Measurements from ENCODE around the gene PSMA6. TPM values are rescaled to one million over a fixed set of nuclear protein-coding genes. Genes with fewer than 3 reads are reported as not detected.

PSMA6 gene
- total RNA-seq, 1 donor from 2014 or later = 225 TPM

DNA sequence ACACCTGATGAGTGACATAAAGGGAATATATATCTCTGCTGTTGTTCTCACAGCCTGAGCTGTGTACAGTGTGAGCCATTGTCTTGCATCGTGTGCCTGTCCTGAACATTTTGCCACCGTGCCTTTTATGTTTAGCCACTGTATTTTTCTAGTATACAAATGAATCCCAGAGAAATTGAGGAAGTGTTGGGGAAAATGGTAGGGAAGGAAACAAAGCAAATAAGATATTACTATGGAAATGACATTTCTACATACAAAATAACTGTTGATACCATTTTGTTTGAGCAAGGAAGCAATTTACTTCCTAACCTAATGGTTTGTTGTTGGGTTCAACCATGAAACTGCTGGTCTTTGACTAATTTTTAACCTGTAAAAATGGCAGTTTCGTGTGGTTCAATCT, 5.5 kb downstream of the PSMA6 start:
- no peak overlapping the region for H3K4me2 ChIP-seq (ENCODE audit: low read length)
- H3K36me3 Mint-ChIP-seq (ENCODE audit: low read depth, unreplicated experiment) = peaks cover 3% of the 10 kb centered on the region
- H3K9me3 ChIP-seq (ENCODE audit: insufficient read depth, low read depth, low read length) = no peaks in the 10 kb centered on the region
- H3K4me3 ChIP-seq (ENCODE audit: insufficient read depth, low read depth, low read length) = no peak overlapping the region
- H3K4me1 ChIP-seq (ENCODE audit: insufficient read depth, low read length) = peaks cover 11% of the 10 kb centered on the region
- H3K27me3 Mint-ChIP-seq (ENCODE audit: low read depth, unreplicated experiment) = no peaks in the 10 kb centered on the region
- no peak overlapping the region for H3K4me3 Mint-ChIP-seq (ENCODE audit: unreplicated experiment)
- FAIRE-seq (no peak), DNase-seq (ENCODE audit: low read depth) (no peak)
- peaks cover 25% of the 10 kb centered on the region for H3K4me1 Mint-ChIP-seq (ENCODE audit: low read depth, unreplicated experiment)
- H3K27ac ChIP-seq (ENCODE audit: low read depth, low read length) = no peak overlapping the region
- no peak overlapping the region for H3K27ac Mint-ChIP-seq (ENCODE audit: unreplicated experiment)
- peaks cover 82% of the 10 kb centered on the region for H4K20me1 ChIP-seq (ENCODE audit: insufficient read depth, low read length)
- H3K9ac ChIP-seq (ENCODE audit: low read length) = no peak overlapping the region
- TF ChIP-seq, protein P1, sequence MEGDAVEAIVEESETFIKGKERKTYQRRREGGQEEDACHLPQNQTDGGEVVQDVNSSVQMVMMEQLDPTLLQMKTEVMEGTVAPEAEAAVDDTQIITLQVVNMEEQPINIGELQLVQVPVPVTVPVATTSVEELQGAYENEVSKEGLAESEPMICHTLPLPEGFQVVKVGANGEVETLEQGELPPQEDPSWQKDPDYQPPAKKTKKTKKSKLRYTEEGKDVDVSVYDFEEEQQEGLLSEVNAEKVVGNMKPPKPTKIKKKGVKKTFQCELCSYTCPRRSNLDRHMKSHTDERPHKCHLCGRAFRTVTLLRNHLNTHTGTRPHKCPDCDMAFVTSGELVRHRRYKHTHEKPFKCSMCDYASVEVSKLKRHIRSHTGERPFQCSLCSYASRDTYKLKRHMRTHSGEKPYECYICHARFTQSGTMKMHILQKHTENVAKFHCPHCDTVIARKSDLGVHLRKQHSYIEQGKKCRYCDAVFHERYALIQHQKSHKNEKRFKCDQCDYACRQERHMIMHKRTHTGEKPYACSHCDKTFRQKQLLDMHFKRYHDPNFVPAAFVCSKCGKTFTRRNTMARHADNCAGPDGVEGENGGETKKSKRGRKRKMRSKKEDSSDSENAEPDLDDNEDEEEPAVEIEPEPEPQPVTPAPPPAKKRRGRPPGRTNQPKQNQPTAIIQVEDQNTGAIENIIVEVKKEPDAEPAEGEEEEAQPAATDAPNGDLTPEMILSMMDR (IDR thresholded peaks at IDR 0.05; ENCODE audit: insufficient read depth, low read depth, low read length) = no peak
- no peaks in the 10 kb centered on the region for H3K9me3 Mint-ChIP-seq (ENCODE audit: unreplicated experiment)
- H3K79me2 ChIP-seq (ENCODE audit: insufficient read depth, low read length) = peaks cover 100% of the 10 kb centered on the region
- no peak overlapping the region for H2AFZ ChIP-seq (ENCODE audit: low read depth, low read length)
- no peaks in the 10 kb centered on the region for H3K36me3 ChIP-seq (ENCODE audit: insufficient read depth, low read length)
- H3K27me3 ChIP-seq (ENCODE audit: insufficient read depth, low read length) = no peaks in the 10 kb centered on the region

DNA sequence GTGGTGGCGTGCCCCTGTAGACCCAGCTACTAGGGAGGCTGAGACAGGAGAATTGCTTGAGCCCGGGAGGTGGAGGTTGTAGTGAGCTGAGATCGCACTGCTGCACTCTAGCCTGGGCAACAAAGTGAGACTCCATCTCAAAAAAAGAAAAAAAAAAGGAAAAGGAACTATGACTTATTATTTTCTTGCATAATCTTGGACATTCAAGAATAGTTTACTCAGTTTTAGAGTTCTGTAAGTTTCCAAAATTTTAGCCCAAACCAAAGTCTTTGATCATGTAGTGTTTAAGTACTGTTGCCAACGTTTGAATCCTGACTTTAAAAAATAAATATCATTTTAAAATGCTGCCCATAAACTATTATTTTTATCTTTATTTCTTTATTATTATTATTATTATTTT, 6.2 kb downstream of the PSMA6 start:
- H3K4me1 ChIP-seq (ENCODE audit: insufficient read depth, low read length) = peaks cover 11% of the 10 kb centered on the region
- FAIRE-seq (no peak), DNase-seq (ENCODE audit: low read depth) (no peak)
- Mint-ChIP-seq H3K27me3 (ENCODE audit: low read depth, unreplicated experiment) (no peaks in the 10 kb centered on the region), H3K4me3 (ENCODE audit: unreplicated experiment) (no peak overlapping the region), H3K4me1 (ENCODE audit: low read depth, unreplicated experiment) (peaks cover 28% of the 10 kb centered on the region), H3K9me3 (ENCODE audit: unreplicated experiment) (no peaks in the 10 kb centered on the region), H3K36me3 (ENCODE audit: low read depth, unreplicated experiment) (peaks cover 3% of the 10 kb centered on the region), H3K27ac (ENCODE audit: unreplicated experiment) (no peak overlapping the region)
- H3K27me3 ChIP-seq (ENCODE audit: insufficient read depth, low read length) = no peaks in the 10 kb centered on the region
- H3K4me3 ChIP-seq (ENCODE audit: insufficient read depth, low read depth, low read length) = no peak overlapping the region
- peaks cover 84% of the 10 kb centered on the region for H4K20me1 ChIP-seq (ENCODE audit: insufficient read depth, low read length)
- no peak overlapping the region for H3K27ac ChIP-seq (ENCODE audit: low read depth, low read length)
- H3K9me3 ChIP-seq (ENCODE audit: insufficient read depth, low read depth, low read length) = no peaks in the 10 kb centered on the region
- no peaks in the 10 kb centered on the region for H3K36me3 ChIP-seq (ENCODE audit: insufficient read depth, low read length)
- H3K4me2 ChIP-seq (ENCODE audit: low read length) = no peak overlapping the region
- TF ChIP-seq EZH2 (IDR thresholded peaks at IDR 0.05; ENCODE audit: insufficient read depth, low read length) = no peak
- TF ChIP-seq, protein P1 (IDR thresholded peaks at IDR 0.05; ENCODE audit: insufficient read depth, low read depth, low read length) = no peak
- peaks cover 100% of the 10 kb centered on the region for H3K79me2 ChIP-seq (ENCODE audit: insufficient read depth, low read length)
- no peak overlapping the region for H2AFZ ChIP-seq (ENCODE audit: low read depth, low read length)
- H3K9ac ChIP-seq (ENCODE audit: low read length) = no peak overlapping the region

DNA sequence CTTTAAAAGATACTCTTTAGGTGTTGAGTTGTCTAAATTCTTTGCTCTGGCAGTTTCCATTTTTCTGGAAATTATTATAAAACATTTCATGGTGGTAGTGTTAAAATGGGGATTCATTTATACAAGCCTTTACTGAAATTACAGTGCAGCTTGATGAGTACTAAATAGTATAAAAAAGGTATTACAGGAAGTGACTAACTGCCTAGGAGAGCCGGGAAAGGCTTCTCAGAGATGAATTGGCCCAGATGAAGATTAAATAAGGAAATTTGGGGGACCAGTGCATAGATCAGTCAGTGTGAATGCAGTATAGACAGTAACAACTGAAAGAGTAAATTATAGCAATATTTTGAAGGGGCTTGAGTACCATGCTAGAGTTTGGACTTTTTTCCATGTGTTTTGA, 7.5 kb downstream of the PSMA6 start:
- Histone ChIP-seq H2AFZ (ENCODE audit: low read depth, low read length) (no peak overlapping the region), H3K36me3 (ENCODE audit: insufficient read depth, low read length) (no peaks in the 10 kb centered on the region), H4K20me1 (ENCODE audit: insufficient read depth, low read length) (peaks cover 90% of the 10 kb centered on the region), H3K9ac (ENCODE audit: low read length) (no peak overlapping the region), H3K27me3 (ENCODE audit: insufficient read depth, low read length) (no peaks in the 10 kb centered on the region), H3K27ac (ENCODE audit: low read depth, low read length) (no peak overlapping the region), H3K4me1 (ENCODE audit: insufficient read depth, low read length) (peaks cover 4% of the 10 kb centered on the region), H3K4me3 (ENCODE audit: insufficient read depth, low read depth, low read length) (no peak overlapping the region), H3K4me2 (ENCODE audit: low read length) (no peak overlapping the region), H3K9me3 (ENCODE audit: insufficient read depth, low read depth, low read length) (no peaks in the 10 kb centered on the region), H3K79me2 (ENCODE audit: insufficient read depth, low read length) (peaks cover 100% of the 10 kb centered on the region)
- H3K36me3 Mint-ChIP-seq (ENCODE audit: low read depth, unreplicated experiment) = peaks cover 3% of the 10 kb centered on the region
- TF ChIP-seq EZH2 (IDR thresholded peaks at IDR 0.05; ENCODE audit: insufficient read depth, low read length) = no peak
- TF ChIP-seq, protein P1 (IDR thresholded peaks at IDR 0.05; ENCODE audit: insufficient read depth, low read depth, low read length) = no peak
- H3K4me1 Mint-ChIP-seq (ENCODE audit: low read depth, unreplicated experiment) = peaks cover 25% of the 10 kb centered on the region
- FAIRE-seq = no peak
- no peak overlapping the region for H3K27ac Mint-ChIP-seq (ENCODE audit: unreplicated experiment)
- no peaks in the 10 kb centered on the region for H3K27me3 Mint-ChIP-seq (ENCODE audit: low read depth, unreplicated experiment)
- no peak overlapping the region for H3K4me3 Mint-ChIP-seq (ENCODE audit: unreplicated experiment)
- no peaks in the 10 kb centered on the region for H3K9me3 Mint-ChIP-seq (ENCODE audit: unreplicated experiment)
- no peak for DNase-seq (ENCODE audit: low read depth)
